Retinal pigment epithelial cell (primary cell): Measurements from ENCODE around the gene RBM18.

Source experiments
- DNase-seq: peaks from one replicate; pipeline ENCODE4 v3.0.0-alpha.2; 2010; ENCODE audit warnings: low read depth
- H3K4me3 ChIP-seq: 2 replicates; pipeline ENCODE4 v1.5.1; 2011; ENCODE audit warnings: mild to moderate bottlenecking, low read length, control low read depth, moderate library complexity
- TF ChIP-seq, protein P1 (sequence below): conservative IDR thresholded peaks from 2 replicates; pipeline ENCODE4 v1.5.1; 2011; ENCODE audit warnings: low read depth, low read length, control low read depth, inconsistent platforms

Gene RBM18

DNA sequence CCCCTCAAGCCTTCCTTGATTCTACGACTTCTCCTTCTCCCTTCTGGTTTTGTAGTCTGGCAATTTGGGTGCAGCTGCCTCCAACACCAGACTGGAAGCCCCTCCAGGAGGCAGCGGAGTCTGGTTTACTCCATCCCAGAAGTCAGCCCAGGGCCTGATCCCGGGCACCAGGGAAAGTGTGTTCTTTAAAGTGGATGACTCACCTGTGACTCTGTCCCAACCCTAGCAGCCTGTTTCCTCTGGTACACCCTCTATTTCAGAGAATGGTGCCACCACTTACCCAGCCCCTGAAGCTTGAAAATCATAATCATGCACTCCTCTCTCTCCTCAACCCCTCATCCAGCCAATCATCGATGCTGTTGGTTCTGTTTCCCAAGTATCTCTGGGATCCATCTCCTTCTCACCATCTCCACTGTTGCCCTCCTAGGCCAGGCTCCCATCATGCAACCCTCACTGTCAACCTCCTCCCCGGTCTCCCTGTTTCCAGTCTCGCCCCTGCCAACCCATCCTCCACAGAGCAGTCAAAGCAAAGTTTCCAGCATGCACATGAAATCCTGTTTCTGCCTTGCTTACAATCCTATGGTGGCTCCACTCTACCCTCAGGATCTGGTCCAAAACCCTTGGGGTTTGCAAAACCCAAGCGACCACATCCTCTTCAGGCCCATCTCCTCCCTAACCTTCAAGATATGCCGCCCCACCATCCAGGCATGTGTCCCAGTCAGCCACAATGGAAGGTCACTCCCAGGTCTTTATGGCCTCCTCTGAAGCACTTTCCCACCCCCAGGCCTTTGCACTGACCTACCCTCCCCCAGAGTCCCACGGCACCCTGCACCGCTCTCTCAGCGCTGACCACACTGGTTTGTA is 46.3 kb downstream of the RBM18 start:
- TF ChIP-seq, protein P1, sequence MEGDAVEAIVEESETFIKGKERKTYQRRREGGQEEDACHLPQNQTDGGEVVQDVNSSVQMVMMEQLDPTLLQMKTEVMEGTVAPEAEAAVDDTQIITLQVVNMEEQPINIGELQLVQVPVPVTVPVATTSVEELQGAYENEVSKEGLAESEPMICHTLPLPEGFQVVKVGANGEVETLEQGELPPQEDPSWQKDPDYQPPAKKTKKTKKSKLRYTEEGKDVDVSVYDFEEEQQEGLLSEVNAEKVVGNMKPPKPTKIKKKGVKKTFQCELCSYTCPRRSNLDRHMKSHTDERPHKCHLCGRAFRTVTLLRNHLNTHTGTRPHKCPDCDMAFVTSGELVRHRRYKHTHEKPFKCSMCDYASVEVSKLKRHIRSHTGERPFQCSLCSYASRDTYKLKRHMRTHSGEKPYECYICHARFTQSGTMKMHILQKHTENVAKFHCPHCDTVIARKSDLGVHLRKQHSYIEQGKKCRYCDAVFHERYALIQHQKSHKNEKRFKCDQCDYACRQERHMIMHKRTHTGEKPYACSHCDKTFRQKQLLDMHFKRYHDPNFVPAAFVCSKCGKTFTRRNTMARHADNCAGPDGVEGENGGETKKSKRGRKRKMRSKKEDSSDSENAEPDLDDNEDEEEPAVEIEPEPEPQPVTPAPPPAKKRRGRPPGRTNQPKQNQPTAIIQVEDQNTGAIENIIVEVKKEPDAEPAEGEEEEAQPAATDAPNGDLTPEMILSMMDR: no peak
- no peak overlapping the region for H3K4me3 ChIP-seq
- DNase-seq: no peak

DNA sequence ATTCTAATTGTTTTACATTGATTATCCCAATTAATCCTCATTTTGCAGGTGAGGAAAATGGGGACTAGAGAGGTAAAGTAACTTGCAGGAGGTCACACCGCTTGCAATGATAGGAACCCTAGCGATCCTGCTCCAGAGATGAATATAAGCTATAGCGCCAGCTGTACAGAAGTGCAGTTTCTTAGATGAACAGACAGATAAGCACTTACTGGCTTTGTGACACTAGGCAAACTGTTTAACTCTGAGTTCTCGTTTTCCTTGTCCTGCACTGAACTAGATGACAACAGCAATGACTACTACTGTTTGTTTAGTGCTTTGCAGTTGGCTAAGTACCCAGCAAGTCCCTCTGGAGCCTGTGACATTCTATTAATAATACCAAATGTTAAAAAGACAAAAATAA is 47.0 kb downstream of the RBM18 start:
- no peak overlapping the region for H3K4me3 ChIP-seq
- TF ChIP-seq, protein P1: no peak
- DNase-seq: no peak

DNA sequence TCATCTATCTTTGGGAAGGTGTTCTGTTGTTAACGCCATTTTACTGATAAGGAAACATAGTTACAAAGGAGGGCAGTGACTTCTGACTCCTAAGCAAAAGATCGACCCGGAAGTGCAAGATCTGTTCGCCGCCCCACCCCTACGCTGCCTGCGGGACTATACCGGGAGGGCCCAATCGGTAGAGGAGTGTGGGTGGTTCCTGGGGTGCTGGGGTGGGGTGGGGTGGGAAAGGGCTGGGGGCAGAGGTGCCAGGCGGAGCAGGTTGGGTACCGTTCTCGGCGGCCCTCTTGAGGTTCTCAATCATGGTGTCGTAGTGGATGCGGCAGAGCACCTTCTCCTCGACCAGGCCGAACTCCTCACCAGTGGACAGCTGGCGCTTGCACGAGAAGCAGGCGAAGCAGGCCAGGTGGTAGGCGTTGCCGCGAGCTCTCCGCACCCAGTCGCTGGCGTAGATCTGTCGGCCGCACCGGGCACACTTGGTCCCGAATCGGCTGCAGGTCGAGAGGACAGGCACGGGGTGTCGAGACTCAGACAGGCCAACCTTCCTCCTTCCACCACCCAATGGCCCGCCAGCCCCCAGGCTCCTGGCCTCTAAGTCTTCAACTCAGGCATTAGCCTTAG is 47.7 kb downstream of the RBM18 start:
- TF ChIP-seq, protein P1: no peak
- no peak overlapping the region for H3K4me3 ChIP-seq
- DNase-seq: no peak

DNA sequence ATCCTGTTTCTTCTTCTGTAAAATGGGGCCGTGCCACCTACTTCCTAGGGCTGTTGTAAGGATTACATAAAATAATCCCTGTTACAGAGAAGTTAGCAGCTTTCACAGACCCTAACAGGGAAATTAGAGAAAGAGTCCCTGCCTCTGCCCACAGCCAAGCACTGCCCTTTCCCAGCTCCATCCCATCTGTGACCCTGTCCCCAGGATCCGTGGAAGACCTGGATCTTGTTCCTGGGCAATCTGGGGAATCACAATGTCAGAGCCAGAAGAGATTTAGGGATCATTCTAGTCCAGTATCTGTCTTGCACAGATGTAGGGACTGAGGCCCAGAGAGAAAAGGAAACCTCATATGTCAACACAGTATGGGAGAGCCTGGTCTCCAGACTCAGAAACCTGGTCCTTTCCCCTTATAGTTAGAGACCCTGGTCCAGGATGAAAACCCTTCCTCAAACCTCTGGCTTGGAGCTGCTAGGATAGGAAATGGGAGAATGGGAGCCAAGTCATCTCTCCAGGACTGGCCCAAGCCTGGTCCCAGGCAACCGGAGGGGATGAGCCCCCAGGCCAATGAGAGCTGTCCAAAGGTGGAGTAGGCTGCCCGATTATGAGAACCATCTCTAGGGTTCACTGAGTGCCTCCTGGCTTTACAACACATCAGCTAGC is 48.4 kb downstream of the RBM18 start:
- H3K4me3 ChIP-seq: no peak overlapping the region
- DNase-seq: no peak
- TF ChIP-seq, protein P1: no peak

DNA sequence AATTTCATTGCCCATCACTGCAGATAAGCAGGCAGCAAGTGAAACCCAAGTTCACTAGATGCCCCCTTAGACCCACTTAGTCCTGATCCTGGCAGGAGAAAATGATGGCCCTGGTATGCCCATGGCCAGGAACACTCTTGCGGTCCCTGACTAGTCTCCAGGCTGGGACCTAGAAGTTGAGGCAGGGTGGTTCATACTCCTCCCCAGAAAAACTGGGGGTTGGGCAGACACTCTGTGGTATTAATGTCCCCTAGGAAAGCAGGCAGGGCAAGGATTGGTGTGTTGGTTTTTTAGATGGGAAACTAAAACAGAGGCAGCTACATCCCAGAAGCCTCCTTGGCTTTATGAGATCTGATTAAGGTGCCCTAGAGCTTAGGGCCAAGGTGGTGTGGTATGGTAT is 49.0 kb downstream of the RBM18 start:
- DNase-seq: no peak
- TF ChIP-seq, protein P1: no peak
- no peak overlapping the region for H3K4me3 ChIP-seq

DNA sequence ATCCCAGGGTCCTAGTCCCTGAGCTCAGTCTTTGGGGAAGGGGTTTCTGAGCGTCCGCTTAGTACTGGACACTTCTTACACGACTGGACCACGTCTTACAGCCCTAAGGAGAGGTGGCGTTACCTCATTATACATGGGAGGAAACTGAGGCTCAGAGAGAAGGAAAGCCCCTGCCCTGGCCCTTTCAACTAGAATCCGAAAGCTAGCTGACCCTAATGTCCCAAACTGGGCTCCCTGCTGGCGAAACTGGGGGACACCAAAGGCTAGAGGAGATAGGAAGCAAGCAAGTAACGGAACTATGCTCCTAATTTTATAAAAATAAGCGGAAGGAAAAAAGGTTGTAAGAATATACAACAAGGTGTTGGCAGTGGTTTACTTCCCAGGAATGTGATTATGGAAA is 50.1 kb downstream of the RBM18 start:
- no peak overlapping the region for H3K4me3 ChIP-seq
- TF ChIP-seq, protein P1: no peak

More for the DNA sequence above, 50.1 kb downstream of the RBM18 start:
- DNase-seq: no peak
